Astrocyte (in vitro differentiated cells and primary cell): ENCODE measurements around the gene TFEC.

Source experiments
- EZH2 ChIP-seq: IDR thresholded peaks from 2 replicates; pipeline ENCODE4 v1.6.1; 2012; ENCODE audit warnings: mild to moderate bottlenecking, low read length, inconsistent platforms; ENCODE audit not compliant: insufficient read depth
- TF ChIP-seq, protein P1 (sequence below): IDR thresholded peaks from 2 replicates; pipeline ENCODE4 v1.5.1; 2011; ENCODE audit warnings: low read depth, mild to moderate bottlenecking, inconsistent platforms, low read length, moderate library complexity; ENCODE audit not compliant: insufficient read depth

- TF ChIP-seq, protein P1, sequence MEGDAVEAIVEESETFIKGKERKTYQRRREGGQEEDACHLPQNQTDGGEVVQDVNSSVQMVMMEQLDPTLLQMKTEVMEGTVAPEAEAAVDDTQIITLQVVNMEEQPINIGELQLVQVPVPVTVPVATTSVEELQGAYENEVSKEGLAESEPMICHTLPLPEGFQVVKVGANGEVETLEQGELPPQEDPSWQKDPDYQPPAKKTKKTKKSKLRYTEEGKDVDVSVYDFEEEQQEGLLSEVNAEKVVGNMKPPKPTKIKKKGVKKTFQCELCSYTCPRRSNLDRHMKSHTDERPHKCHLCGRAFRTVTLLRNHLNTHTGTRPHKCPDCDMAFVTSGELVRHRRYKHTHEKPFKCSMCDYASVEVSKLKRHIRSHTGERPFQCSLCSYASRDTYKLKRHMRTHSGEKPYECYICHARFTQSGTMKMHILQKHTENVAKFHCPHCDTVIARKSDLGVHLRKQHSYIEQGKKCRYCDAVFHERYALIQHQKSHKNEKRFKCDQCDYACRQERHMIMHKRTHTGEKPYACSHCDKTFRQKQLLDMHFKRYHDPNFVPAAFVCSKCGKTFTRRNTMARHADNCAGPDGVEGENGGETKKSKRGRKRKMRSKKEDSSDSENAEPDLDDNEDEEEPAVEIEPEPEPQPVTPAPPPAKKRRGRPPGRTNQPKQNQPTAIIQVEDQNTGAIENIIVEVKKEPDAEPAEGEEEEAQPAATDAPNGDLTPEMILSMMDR, result no peak
- no peak for TF ChIP-seq EZH2
These were observed 97.7 kb downstream of the TFEC start for GRCh38 chr7:115932880-115933279.
